Mucosa of stomach (tissue), 1 donor: ENCODE results near the gene PACSIN2.

Experiments
- H3K27me3 ChIP-seq: one replicate; pipeline ENCODE4 v1.7.0; 2013; ENCODE audit warnings: mild to moderate bottlenecking, low read length; ENCODE audit not compliant: control insufficient read depth, insufficient read depth
- H3K36me3 ChIP-seq: one replicate; pipeline ENCODE4 v1.7.0; 2013; ENCODE audit warnings: low read length; ENCODE audit not compliant: control insufficient read depth, insufficient read depth
- H3K4me1 ChIP-seq: one replicate; pipeline ENCODE4 v1.7.0; 2013; ENCODE audit warnings: mild to moderate bottlenecking, low read length; ENCODE audit not compliant: control insufficient read depth, insufficient read depth
- H3K4me3 ChIP-seq: one replicate; pipeline ENCODE4 v1.7.0; 2013; ENCODE audit warnings: low read length
- H3K9ac ChIP-seq: one replicate; pipeline ENCODE4 v1.7.0; 2013; ENCODE audit warnings: mild to moderate bottlenecking, low read length, moderate library complexity
- H3K9me3 ChIP-seq: one replicate; pipeline ENCODE4 v1.7.0; 2013; ENCODE audit warnings: mild to moderate bottlenecking, low read length, moderate library complexity; ENCODE audit not compliant: control insufficient read depth
- donor health status: Pancreatic carcinoma.

The PACSIN2 gene

GRCh38 chr22:42856865-42857704 is 157.9 kb downstream of the PACSIN2 start, which contains the start of gene ARFGAP3:
TSS of gene ARFGAP3 (minus strand) at chr22:42857273. CDS start at chr22:42857182, 91 bp downstream.
- Histone ChIP-seq H3K4me3 (peak within 1 kb of the TSS; percentile 81), H3K9ac (peak within 1 kb of the TSS; percentile 88), H3K27me3 (no peaks in the 10 kb centered on the region), H3K4me1 (peaks cover 12% of the 10 kb centered on the region), H3K36me3 (no peaks in the 10 kb centered on the region), H3K9me3 (no peaks in the 10 kb centered on the region)

- H3K27me3 ChIP-seq: no peaks in the 10 kb centered on the region
- peak overlapping the region; percentile 88 for H3K9ac ChIP-seq
- H3K4me1 ChIP-seq: peaks cover 12% of the 10 kb centered on the region
- H3K4me3 ChIP-seq: peak overlapping the region; percentile 81
- no peaks in the 10 kb centered on the region for H3K36me3 ChIP-seq
- no peaks in the 10 kb centered on the region for H3K9me3 ChIP-seq
Observed at GRCh38 chr22:42856179-42856864, 158.6 kb downstream of the PACSIN2 start.

- Histone ChIP-seq H3K36me3 (no peaks in the 10 kb centered on the region), H3K4me3 (peak overlapping the region; percentile 81), H3K9ac (peak overlapping the region; percentile 88), H3K9me3 (no peaks in the 10 kb centered on the region), H3K4me1 (peaks cover 12% of the 10 kb centered on the region), H3K27me3 (no peaks in the 10 kb centered on the region)
Observed at GRCh38 chr22:42855721-42856120, 159.2 kb downstream of the PACSIN2 start.

GRCh38 chr22:42855211-42855610 is 159.7 kb downstream of the PACSIN2 start:
- no peaks in the 10 kb centered on the region for H3K27me3 ChIP-seq
- H3K4me3 ChIP-seq: no peak overlapping the region
- H3K9ac ChIP-seq: peak overlapping the region; percentile 8
- peaks cover 12% of the 10 kb centered on the region for H3K4me1 ChIP-seq
- H3K9me3 ChIP-seq: no peaks in the 10 kb centered on the region
- no peaks in the 10 kb centered on the region for H3K36me3 ChIP-seq

GRCh38 chr22:42848941-42849550 is 165.9 kb downstream of the PACSIN2 start:
- Histone ChIP-seq H3K9ac (peak overlapping the region; percentile 24), H3K4me3 (no peak overlapping the region), H3K27me3 (no peaks in the 10 kb centered on the region), H3K4me1 (no peaks in the 10 kb centered on the region), H3K9me3 (no peaks in the 10 kb centered on the region), H3K36me3 (no peaks in the 10 kb centered on the region)

GRCh38 chr22:42847110-42847509 is 167.8 kb downstream of the PACSIN2 start:
- Histone ChIP-seq H3K27me3 (no peaks in the 10 kb centered on the region), H3K9me3 (no peaks in the 10 kb centered on the region), H3K9ac (no peak overlapping the region), H3K4me1 (no peaks in the 10 kb centered on the region), H3K36me3 (no peaks in the 10 kb centered on the region), H3K4me3 (no peak overlapping the region)

- H3K9ac ChIP-seq: no peak overlapping the region
- H3K27me3 ChIP-seq: no peaks in the 10 kb centered on the region
- no peaks in the 10 kb centered on the region for H3K9me3 ChIP-seq
- H3K4me1 ChIP-seq: no peaks in the 10 kb centered on the region
- H3K36me3 ChIP-seq: no peaks in the 10 kb centered on the region
- no peak overlapping the region for H3K4me3 ChIP-seq
Observed at GRCh38 chr22:42844756-42845155, 170.2 kb downstream of the PACSIN2 start.

GRCh38 chr22:42842658-42843370 is 172.1 kb downstream of the PACSIN2 start:
- Histone ChIP-seq H3K36me3 (no peaks in the 10 kb centered on the region), H3K27me3 (no peaks in the 10 kb centered on the region), H3K9ac (no peak overlapping the region)

GRCh38 chr22:42841444-42841843 is 173.5 kb downstream of the PACSIN2 start:
- Histone ChIP-seq H3K27me3 (no peaks in the 10 kb centered on the region), H3K36me3 (no peaks in the 10 kb centered on the region), H3K4me3 (no peak overlapping the region), H3K4me1 (no peaks in the 10 kb centered on the region), H3K9ac (no peak overlapping the region), H3K9me3 (no peaks in the 10 kb centered on the region)

More at GRCh38 chr22:42842658-42843370, 172.1 kb downstream of the PACSIN2 start:
- no peaks in the 10 kb centered on the region for H3K9me3 ChIP-seq
- no peaks in the 10 kb centered on the region for H3K4me1 ChIP-seq
- no peak overlapping the region for H3K4me3 ChIP-seq

- Histone ChIP-seq H3K4me3 (no peak overlapping the region), H3K9me3 (no peaks in the 10 kb centered on the region), H3K9ac (no peak overlapping the region), H3K27me3 (no peaks in the 10 kb centered on the region), H3K4me1 (no peaks in the 10 kb centered on the region), H3K36me3 (no peaks in the 10 kb centered on the region)
Observed at GRCh38 chr22:42837556-42837955, 177.4 kb downstream of the PACSIN2 start.

- Histone ChIP-seq H3K9ac (no peak overlapping the region), H3K4me1 (no peaks in the 10 kb centered on the region), H3K27me3 (no peaks in the 10 kb centered on the region), H3K9me3 (no peaks in the 10 kb centered on the region), H3K36me3 (no peaks in the 10 kb centered on the region), H3K4me3 (no peak overlapping the region)
Observed at GRCh38 chr22:42836026-42836425, 178.9 kb downstream of the PACSIN2 start.
